Stimulated activated CD4-positive, alpha-beta T cell treated with anti-CD3 and anti-CD28 coated beads, Interleukin-2, amount 100 ng/mL, for 48 hours (primary cell): Measurements from ENCODE around the gene SLC8A2.
A peak's percentile ranks its signal among the peaks of the same experiment; 100 is the strongest.

Experiments
- DNase-seq, 2 donors: peaks; one replicate each; pipeline ENCODE4 v3.0.0-alpha.2; 2020

Gene SLC8A2

DNA sequence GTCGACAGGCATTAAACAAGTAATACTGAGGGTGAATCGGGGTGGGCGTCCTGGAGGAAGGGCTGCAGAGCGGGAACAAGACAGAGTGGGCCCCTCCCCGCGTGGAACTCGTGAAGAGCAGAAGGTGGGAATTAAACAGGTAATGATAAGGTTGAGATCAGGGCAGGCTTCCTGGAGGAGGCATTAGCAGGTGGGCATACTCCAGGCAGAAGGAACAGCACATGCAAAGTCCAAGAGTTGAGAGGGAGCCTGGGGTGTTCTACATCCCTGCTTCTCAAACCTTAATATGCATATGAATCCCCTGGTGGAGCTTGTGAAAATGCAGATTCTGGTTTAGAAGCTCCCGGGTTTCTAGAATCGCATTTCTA lies 23.3 kb downstream of the SLC8A2 start:
- DNase-seq, result no peak

DNA sequence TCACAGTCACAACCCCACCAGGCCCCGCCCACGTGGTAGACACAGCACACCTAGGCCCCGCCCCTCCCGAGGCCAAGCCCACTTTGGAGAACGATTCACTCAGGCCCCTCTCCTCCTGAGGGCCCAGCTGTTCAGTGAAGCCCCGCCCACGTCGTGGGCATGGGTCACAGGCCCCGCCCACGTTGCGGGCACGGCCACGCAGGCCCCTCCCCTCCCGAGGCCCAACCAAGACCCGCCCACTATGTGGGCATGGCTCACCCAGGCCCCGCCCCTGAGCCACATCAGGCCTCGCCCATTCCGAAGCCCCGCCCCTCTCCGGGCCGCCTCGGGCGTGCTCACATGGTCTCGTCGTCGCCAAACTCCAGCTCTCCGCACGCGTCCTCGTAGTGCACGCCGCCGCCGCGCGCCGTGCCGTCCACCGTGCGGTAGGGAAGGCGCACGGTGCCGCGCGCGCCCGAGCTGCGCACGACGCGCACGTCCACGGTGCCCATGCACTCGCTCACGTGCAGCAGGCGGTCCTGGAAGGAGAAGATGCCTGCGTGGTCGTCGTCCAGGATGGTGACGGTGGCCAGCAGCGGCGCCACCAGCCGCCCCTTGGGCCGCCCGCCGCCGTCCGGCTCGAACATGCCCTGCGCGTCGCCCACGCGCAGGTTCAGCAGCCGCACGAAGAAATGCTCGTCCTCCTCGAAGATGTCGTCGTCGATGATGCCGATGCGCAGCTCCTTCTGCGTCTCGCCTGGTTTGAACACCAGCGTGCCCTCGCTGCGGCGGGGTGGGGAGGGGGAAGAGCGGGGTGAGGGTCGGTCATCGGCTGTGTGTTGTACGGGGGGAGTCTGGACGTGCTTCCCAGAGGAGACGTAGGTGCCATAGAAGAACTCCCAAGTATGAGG lies 24.0 kb downstream of the SLC8A2 start:
- DNase-seq, result peak; percentile 54 to 75

DNA sequence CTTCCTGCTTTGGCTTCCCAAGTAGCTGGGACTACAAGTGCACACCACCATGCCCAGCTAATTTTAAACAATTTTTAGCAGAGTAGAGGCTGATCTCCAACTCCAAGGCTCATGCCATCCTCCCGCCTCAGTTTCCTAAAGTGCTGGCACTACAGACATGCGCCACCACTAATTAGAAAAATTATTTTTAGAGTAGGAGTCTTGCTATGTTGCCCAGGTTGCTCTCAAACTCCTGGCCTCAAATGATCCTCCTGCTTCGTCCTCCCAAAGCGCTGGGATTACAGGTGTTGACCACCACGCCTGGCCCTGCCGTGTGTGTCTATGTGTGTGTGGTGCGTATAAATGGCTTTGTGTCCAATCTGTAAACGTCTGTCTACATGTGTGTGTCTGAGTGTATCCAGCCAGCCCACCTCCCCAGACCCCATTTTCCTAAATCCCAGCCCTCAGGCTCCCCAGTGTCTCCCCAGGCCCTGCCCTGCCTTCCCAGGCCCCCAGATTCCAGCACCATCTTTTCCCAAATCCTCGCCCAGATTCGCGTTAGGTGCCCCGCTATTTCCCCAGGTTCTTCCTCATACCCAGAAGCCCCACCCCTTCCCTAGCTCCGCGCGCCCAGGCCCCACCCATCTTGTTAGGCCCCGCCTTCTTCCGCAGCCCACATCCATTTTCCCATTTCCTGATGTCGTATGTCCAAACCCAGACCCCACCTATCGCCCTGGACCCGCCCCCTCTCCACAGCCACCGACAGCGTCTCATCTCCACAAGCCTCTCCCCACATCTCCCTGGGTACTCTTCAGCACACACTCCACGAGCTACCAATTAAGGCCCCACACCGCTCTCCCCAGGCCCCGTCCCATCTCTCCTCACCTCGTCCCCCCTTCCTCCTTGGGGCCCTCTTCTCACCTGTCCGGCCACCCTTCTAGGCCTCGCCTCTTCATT lies 24.9 kb downstream of the SLC8A2 start:
- DNase-seq, result no peak

- DNase-seq, result no peak
Measured at GRCh38 chr19:47445937-47446402, 25.7 kb downstream of the SLC8A2 start.

- no peak for DNase-seq
Measured at GRCh38 chr19:47445527-47445926, 26.2 kb downstream of the SLC8A2 start.

DNA sequence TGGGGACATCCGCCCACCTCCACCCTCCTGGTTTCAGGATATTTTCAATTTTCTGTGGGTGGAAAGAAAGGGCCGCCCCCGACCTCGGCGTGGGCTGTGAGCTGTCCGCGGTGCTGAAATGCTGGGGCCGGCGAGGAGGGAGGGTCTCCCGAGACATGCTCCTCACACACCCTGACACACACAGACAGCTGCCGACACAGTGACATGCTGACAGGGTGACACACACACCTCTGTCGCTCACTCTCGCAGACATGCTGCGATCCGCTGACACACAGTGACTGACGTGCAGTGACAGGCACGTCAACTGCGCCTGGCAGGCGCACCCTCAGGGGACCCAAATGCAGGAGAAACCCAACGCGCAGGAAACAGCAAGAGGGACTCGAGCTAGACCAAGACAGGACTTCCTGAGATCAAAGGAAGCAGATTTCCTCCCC lies 27.3 kb downstream of the SLC8A2 start:
- DNase-seq, result no peak

DNA sequence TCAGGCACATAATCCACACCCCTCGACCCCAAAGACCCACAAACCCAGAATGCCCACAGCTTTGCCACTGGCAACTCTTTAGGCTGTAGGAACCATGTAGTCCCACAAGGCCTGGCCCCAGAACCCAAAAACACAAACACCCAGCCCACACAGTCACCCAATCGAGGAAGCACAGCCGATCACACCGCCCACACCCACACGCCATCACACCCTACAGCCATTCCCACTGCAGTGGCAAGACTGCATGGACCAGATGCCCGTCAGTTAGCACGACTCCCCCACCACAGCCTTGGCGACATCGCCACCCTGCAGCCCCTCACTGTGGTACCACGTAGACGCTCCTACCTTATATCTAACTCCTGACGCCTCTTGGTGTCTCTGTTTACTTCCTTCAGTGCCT lies 28.4 kb downstream of the SLC8A2 start:
- DNase-seq, result no peak

GRCh38 chr19:47438793-47439220 lies 32.9 kb downstream of the SLC8A2 start:
- DNase-seq, result no peak

DNA sequence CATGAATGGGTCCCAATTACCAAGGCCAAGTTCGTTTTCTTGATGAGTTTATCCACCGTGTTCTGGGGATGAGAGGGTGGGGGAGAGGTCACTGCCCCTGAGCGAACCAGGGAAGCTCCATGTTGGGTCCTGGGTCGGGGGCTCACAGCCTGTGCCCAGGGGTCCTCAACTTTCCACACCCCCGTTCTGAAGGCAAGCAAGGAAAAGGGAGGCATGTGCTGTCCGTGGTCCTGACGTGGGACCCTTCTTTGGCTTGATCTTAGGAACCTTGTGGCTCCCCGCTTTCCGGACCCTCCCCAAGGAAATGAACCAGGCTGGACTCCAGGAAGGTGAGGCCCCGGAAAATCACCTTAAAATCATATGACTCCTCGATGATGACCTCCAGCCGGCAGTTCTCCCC lies 34.2 kb downstream of the SLC8A2 start:
- DNase-seq, result no peak

GRCh38 chr19:47436712-47437401 lies 34.8 kb downstream of the SLC8A2 start:
- peak; percentile 81 to 92 for DNase-seq

GRCh38 chr19:47435883-47436417 lies 35.7 kb downstream of the SLC8A2 start:
- DNase-seq, result no peak

DNA sequence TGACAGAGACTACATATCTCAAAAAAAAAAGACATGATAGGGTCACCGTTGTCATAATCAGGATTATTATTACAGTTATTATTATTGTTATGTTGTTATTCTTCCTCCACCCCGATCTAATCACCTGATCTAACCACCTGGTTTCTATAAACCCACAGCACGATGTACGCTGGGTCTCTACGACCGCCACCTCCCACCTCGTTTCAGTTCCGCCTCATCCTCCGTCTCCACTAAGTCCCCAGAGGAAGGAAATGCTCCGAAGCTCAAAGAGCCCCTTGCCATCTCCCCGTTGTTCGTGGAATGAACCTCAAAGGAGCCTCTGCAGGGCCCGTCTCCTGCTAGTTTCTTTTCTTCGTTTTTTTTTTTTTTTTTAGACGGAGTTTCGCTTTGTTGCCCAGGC lies 36.5 kb downstream of the SLC8A2 start:
- no peak for DNase-seq

- DNase-seq, result no peak
Measured at GRCh38 chr19:47434088-47434487, 37.6 kb downstream of the SLC8A2 start.

GRCh38 chr19:47433121-47433520 lies 38.6 kb downstream of the SLC8A2 start:
- no peak for DNase-seq

- DNase-seq, result no peak
Measured at GRCh38 chr19:47432499-47432898, 39.2 kb downstream of the SLC8A2 start.

- no peak for DNase-seq
Measured at GRCh38 chr19:47432091-47432490, 39.6 kb downstream of the SLC8A2 start.

- DNase-seq, result no peak
Measured at GRCh38 chr19:47430041-47430802, 41.5 kb downstream of the SLC8A2 start.

GRCh38 chr19:47429140-47429793 lies 42.4 kb downstream of the SLC8A2 start:
- DNase-seq, result no peak

DNA sequence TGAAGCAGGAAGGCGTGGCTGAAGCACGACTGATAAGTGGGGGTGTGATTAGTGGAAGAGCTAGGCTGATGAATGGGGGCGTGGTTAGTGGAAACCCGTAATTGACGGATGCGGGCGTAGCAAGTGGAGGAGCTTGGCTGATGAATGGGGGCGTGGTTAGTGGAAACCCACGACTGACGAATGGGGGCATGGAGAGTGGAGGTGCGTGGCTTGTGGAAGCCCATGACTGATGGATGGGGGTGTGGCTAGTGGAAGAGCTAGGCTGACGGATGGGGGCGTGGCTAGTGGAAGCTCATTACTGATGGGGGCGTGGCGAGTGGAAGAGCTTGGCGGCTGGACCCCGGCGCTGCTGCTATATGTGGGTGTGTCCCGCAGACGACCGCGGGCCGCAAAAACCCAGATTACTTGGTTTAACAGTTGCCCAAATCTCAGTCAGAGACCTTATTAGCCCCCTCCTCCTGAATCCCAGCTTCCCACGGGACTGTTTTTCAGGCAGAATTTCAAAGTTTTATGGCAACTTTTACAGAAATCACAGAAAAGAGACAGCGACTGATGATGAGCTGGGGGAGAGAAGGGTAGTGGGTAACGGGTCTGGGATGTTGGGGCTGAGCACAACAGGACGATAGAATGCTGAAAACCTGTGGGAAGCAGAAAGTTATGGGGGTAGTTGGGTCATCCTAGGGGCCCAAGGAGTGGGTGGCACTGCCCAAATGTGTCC lies 43.4 kb downstream of the SLC8A2 start:
- peak; percentile 81 to 83 for DNase-seq
